ENCODE results near the gene SUMO3. TPM values are rescaled to one million over a fixed set of nuclear protein-coding genes. Genes with fewer than 3 reads are reported as not detected.

SUMO3 gene
- total and polyA plus RNA-seq, 2 of the 13 experiments (the other 11 are each of a cell fraction or from before 2014, with no cell fraction given) = 51.4 to 92.4 TPM

GRCh38 chr21:44813149-44813548 is 4.7 kb downstream of the SUMO3 start (continued):
- TF ChIP-seq ZNF512 (CRISPR knock-in tag; IDR thresholded peaks at IDR 0.05) = no peak
- TF ChIP-seq KIAA2018 (CRISPR knock-in tag; IDR thresholded peaks at IDR 0.05; ENCODE audit: borderline replicate concordance) = no peak
